IMR-90 (cell line): Measurements from ENCODE around the gene EIF2B2.

ENCODE experiments used
- MAZ ChIP-seq: IDR thresholded peaks from 2 replicates; pipeline ENCODE4 v1.6.1; 2012; ENCODE audit warnings: low read depth, mild to moderate bottlenecking, low read length, improper control_type of control experiment, moderate library complexity, borderline replicate concordance
- MXI1 ChIP-seq: IDR thresholded peaks from 2 replicates; pipeline ENCODE4 v1.6.1; 2012; ENCODE audit warnings: low read depth, mild to moderate bottlenecking, low read length, moderate library complexity, borderline replicate concordance
- POLR2A ChIP-seq: IDR thresholded peaks from 2 replicates; pipeline ENCODE4 v1.6.1; 2012; ENCODE audit warnings: mild to moderate bottlenecking, low read depth, low read length
- TF ChIP-seq, protein P1 (sequence below): conservative IDR thresholded peaks from 2 replicates; pipeline ENCODE4 v1.5.1; 2012; ENCODE audit warnings: mild to moderate bottlenecking, low read depth, low read length, improper control_type of control experiment

DNA sequence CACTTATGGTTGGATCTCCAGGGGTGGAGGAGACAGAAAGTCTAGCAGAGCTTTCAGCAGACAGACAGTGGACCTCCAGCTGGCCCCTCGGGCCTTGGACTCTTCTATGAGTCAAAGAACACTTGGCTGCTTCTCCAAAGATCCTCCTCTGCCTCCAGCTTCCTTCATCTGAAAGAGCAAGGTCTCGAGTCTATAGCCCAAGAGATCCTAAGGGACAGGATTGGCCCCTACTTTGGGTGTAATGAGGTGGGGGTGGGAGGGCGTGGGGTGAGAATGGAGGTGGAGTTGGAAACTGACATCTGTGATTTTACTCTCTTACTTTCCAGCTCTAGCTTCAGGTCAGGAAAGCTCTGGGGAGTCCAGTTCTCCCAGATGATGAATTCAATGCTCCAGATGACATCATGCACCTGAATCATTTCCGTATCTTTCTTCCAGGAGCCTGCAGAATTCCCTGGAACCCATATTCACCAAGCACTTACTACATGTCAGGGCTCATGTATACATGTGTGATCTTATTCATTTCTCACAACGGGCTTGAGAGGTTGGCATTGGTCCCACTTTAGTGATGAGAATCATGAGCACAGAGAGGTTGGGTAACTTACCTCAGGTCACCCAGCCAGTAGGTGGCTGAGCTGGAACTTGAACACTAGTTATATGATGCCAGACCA is 37.1 kb upstream of the EIF2B2 start:
- TF ChIP-seq, protein P1, sequence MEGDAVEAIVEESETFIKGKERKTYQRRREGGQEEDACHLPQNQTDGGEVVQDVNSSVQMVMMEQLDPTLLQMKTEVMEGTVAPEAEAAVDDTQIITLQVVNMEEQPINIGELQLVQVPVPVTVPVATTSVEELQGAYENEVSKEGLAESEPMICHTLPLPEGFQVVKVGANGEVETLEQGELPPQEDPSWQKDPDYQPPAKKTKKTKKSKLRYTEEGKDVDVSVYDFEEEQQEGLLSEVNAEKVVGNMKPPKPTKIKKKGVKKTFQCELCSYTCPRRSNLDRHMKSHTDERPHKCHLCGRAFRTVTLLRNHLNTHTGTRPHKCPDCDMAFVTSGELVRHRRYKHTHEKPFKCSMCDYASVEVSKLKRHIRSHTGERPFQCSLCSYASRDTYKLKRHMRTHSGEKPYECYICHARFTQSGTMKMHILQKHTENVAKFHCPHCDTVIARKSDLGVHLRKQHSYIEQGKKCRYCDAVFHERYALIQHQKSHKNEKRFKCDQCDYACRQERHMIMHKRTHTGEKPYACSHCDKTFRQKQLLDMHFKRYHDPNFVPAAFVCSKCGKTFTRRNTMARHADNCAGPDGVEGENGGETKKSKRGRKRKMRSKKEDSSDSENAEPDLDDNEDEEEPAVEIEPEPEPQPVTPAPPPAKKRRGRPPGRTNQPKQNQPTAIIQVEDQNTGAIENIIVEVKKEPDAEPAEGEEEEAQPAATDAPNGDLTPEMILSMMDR = no peak
- TF ChIP-seq MXI1 (no peak), POLR2A (no peak), MAZ (no peak)
